NCI-H526 (cell line): ENCODE measurements around the gene CTSO.
A peak's percentile ranks its signal among the peaks of the same experiment; 100 is the strongest.

Experiments
- DNase-seq, 2 experiments: peaks; one replicate each; lab custom pipeline; 2025; lab: John Stamatoyannopoulos, UW

The CTSO gene, protein sequence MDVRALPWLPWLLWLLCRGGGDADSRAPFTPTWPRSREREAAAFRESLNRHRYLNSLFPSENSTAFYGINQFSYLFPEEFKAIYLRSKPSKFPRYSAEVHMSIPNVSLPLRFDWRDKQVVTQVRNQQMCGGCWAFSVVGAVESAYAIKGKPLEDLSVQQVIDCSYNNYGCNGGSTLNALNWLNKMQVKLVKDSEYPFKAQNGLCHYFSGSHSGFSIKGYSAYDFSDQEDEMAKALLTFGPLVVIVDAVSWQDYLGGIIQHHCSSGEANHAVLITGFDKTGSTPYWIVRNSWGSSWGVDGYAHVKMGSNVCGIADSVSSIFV

DNA sequence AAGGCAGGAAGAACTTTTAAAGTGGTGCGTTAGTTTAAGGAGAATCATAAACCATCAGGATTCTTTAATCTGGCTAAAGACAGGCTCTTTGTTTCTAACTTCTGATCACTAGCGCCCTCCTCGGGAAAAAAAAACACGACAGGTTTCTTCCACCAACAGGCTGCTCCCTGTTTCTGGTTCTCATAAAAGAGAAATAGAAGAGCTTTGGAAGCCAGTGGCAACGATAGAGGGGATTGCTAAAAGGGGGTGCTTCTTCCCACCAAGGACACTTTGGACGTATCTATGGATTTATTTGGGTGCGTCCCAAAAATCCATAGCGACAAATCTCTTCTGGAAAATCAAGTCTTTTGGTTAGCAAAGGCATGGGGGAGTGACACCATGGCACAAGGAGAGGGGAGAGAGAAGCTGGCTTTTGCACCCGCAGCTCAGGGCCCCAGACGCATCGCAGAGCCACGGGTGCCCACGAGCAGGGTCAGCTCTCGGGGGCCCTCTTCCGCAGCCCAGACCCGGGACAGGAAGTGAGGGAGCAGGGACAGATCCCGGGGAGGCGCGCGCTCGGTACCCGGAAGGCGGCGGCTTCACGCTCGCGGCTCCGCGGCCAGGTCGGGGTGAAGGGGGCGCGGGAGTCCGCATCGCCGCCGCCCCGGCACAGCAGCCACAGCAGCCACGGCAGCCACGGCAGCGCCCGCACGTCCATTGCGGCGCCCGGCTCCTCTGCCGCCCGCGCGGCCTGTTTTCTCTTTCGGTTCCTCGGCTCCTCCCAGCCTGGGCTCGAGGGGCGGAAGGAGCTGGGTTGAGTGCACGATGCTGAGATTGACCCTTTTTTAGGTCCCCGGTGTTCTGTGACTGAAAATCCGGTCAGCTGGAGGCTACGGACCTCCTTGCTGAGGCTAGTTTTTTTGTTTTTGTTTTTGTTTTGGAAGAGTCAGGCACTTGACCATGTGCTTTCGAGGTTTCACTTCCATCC lies at the start of gene CTSO:
TSS of gene CTSO (minus strand) at position 716 of the 967 bp plus-strand sequence. CDS start at position 697, 19 bp downstream.
- DNase-seq = peak; percentile 17 to 67

DNA sequence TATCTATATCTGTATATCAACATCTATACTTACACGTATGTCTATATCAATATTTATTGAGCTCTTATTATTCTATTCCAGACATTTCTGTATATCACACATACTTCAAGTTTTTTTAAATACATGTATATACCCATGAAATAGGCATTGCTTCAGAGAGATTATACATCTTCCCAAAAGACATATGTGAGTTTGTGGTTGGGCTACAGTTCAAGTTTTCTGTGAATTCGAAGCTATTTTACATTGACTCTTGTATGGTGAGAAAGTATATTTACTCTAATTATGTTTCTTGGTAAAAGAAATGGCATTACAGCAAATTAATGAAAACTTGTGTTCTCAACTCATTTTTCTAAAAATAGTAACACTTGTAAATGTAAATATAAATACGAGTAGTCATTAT lies 46.8 kb upstream of the CTSO start:
- DNase-seq = no peak

DNA sequence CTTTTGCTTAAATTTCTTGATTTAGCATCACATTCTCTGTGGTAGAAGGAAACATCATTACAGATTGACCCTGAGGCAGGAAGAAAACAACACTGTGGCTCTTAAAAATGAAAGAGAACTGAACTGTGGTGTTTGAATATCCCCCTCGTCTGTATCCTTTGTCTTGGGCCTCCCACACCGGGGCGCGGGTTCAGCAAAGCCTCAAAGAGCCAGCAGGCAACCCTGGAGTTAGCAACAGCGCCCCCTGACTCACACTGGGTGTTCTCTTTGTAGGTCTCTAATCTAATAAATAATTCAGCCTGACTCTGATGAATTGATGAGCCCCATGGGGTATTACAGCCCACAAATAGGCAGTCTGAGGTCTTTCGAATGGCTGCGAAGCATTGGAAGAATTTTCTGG lies 46.1 kb upstream of the CTSO start:
- peak in 1 of 2 experiments; percentile 4 for DNase-seq

DNA sequence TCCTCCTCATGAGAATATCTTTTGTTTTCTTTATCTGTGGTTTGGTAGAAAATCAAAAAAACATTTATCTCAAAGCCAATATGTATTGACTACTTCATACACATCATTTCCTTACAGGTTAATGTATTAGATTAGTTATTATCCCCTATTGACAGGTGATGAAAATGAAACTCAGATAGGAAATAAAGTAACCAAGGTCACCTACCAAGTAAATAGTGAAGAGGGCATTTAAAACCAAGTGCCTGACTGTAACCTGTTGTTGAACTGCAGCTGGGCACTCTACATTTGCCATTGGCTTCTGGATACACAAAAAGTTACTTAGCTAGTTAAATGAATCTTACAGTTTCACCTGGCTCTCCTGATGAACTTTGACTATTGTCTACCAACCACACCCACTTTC lies 41.4 kb upstream of the CTSO start:
- DNase-seq = no peak

DNA sequence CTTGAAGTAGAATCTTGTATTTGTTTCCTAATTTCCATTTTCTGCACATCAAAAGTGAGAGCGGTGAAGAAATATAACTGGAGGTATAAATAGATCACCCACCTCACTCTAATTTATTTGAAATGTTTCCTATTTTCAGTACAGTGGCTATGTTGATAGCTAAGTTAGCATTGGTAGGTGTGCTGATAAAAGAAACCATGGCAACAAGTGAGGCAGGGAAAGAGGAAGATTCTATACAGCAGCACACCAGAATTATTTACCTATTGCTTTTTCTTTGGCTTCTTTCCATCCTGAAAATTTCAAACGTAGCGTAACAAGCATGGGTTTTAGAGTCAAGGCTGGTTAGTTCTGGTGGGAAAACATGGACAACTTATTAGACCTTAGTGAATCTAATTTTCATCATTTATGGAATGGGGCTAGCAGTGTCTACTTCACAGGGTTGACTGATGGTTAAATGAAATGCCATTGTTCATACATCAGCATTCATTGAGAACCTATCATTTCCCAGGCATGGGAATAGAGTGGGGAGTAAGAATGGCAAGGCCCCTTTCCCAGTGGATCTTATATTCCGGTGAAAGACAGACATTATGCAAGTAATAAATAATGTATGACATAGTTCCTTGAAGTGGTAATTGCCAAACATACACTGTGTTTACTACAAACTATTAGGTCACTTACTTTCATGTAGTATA lies 30.6 kb upstream of the CTSO start:
- no peak for DNase-seq

DNA sequence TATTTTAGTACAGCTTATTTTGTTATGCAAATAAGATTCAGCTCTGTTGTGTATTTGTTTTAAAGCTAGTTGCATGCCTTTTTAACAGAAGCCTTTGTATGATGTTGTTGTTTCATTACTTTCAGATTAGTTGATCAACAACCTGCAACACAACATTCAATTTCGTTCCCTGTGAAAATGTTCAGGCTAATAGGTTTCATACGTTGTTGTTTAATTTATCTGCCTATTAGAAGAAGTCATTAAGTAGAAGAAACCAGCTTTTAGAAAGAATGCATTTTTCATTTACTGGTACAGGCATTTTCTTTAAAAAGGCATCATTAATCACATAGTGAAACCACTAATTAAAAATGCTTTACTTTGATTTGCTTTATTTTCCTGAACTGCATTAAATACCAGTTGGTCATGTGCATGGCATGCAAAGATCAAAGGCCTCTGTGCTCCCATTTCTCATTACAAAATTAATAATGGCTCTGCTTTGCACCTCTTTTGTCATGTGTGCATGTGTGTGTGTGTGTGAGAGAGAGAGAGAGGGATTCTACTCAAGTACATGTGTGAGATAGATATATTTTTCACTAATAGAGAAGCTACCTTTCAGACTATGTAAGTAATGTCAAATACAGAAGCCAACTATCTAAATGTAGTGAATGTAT lies 29.2 kb upstream of the CTSO start:
- no peak for DNase-seq

DNA sequence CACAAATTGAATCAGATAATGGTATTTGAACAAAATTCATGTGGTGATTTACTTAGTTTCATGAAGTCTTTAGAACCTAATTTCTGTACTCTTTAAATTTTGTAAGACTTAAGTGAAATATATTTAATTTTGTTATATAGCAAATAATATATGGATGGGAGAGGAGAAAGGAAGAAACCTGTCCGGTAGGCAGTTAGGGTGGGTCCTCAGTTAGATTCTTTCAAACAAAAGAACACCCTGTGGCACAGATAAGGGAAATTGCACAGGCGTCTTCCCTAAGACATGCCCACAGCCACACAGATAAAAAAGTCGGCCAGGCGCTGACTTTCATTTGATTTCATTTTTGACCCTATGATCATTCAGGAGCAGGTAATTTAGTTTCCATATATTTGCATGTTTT lies 25.1 kb upstream of the CTSO start:
- no peak for DNase-seq

DNA sequence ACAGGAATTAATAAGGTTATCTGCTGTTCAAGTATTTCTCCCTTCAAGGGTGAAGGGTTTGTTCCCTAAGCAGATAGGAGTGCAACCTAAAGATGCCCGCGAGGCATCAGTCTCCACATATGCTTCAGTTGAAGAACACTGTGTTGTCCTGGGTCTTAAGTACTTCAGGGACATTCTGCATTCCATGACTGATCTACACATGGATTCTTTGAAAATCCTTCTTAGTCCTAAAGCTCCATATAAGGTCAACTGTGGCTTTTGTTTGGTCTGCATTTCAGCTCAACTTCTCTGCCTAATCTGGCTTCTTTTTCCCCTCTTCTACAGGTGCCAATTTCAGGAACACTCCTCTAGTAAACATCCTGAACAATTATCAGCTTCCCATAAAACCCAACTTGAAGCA lies 21.8 kb upstream of the CTSO start:
- DNase-seq = no peak

DNA sequence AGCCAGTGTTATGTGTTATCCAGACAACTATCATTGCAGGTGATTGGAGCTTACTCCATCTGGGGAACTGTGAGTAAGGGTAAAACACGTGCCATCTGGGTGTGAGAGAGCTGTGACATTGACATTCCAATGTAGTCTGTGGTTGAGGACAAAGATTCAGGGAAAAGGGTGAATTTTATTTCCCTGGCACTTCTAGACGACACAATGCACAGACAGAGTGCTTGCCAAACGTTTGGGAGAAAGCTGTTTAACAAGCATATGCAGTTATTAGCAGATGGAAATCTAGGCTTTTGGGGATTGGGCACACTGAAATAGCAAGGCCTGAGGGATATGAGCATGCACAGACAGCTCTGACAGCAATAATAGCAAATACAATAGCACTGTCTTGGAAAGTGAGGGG lies 21.3 kb upstream of the CTSO start:
- DNase-seq = no peak

DNA sequence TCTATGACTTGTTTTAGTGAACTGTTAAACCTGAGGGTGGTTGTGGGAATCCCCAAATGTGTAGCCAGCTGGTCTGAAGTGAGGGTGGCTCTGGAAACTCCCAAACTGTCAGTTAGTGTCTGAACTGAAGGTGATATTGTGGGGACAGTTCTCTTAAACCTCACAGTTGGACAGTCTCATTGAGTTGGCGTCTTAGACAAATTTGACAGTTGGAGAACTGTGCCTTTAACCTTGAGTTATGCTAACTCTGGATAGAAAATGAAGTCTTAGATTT lies 20.7 kb upstream of the CTSO start:
- no peak for DNase-seq

DNA sequence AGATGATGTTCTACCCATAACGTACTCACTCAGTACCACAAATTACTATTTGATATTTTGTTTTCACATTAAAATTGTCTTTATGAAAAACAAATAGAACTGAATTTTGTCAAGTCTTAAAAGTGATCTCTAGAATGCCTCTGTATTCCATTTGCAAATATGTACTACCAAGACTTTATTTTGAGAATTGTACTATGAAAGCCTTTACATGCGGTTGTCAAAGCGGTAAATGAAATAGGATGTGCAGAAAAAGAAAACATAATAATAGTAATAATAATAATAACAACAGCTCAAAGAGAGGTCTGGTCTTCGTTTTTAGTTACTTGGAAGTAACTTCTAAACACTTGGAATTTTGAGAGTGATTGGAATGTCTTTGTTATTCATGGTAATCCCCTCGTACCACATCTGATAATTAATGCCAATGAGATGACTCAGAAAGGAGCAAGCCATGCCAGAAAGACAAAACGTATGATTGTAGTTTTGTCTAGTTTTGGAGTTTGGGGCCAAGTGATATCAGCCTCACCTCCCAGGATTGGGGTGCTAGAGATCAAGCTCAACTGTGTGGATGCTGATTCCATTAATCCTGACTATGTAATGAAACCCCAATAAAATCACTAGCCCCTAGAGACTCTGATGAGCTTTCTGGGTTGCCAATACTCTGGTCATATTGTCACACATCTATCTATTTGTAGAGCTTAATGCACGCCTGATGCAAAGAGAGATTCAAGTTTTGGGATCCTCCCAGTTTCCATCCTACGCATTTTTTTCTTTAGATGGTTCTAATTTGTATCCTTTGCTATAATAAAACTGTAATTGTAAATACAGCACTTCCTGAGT lies 20.2 kb upstream of the CTSO start:
- no peak for DNase-seq

DNA sequence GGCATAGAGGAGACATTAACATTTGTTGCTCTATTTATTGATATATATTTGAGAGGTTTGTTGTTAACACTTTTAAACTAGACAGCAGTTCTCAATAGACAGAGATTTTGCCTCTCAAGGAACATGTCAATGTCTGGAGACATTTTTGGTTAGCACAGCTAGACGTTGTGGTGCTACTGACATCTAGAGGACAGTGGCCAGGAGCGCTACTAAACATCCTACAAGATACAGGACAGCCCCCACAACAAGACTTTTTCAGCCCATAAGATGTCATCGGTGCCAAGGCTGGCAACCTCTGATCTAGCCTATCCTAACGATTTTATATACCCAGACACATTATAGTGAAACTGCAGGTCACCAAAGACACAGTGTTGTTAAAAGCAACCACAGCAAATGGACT lies 18.4 kb upstream of the CTSO start:
- DNase-seq = no peak

DNA sequence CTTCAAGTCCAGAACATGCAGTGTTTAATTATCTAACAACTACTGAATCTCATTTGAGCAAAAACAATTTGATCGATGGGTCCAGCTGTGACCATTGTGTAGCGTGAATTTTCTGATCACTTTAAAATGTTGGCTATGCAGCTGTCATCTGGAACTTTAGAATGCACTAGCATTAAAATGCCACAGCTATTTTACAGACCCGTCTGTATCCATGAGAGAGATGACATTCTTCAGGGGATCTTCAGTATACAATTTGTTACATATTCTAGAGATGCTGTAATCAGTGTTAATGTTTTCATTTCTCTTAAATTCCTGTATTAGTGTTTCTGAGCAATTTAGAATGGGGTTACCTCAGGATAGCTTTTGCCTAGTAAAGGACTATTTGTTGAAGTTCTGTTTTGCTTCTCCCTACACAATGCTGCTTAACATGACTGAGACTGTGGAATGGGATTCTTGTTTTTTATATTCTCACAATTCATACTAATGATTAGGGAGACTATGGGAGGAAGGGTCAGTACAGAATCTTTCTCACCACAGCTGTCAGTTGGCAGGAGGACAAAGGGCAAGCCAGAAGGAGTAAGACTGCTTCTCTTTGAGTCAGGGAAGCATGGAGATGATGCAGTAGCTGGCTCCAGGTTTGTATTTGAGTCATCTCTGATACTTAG lies 13.2 kb upstream of the CTSO start:
- no peak for DNase-seq

DNA sequence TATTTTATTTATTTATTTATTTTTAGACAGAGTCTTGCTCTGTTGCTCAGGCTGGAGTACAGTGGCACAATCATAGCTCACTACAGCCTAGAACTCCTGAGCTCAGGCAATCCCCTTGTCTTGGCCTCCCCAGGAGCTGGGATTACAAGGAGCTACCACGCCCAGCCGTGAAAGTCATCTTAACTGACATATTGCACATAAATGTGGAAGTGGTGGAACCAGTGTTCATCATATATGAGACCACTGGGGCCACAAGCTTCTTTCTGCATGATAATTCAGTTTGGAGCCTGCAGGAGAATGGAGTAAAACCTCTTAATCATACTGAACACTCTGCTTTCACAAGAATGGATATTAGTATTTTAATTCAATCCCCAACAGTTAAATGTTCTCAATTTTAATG lies 12.5 kb upstream of the CTSO start:
- no peak for DNase-seq

DNA sequence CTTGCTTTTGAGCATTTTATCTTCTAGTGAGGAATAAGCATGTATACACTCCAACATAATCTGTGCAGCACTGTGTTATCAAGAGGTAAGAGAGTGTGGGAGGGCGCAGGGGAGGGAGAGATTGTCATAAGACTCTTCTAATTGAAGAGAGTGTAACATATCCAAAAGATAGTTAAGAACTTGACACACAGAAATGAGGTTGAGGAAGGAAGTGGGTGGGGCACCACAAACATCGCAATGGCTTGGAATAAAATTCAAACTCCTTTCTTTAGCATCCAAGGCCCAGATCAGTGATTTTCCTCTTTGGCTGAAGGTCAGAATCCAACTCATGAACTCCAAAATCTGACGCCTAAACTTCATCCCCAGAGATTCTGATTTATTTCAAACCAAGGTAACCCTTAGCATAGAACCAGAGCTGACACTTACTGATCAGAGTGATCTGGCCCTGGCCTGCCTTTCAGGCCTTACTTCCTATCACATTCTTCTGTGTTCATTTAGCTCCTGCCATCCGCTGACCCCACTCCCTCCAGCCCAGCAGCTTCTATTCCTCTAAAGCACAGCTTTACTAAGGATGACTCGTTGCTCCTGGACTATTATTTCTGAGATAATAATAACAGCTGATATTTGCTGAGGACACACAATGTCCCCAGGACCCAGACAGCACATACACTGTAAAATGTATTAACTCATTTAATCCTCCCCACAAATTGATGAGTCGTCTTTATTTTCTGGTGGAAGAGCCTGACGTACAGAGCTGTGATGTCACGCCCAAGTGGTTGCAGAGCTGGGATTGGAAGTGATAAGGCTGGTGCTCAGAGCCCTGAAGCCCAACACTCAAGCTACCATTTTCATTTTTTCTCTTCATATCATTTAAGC lies 10.6 kb upstream of the CTSO start:
- no peak for DNase-seq

DNA sequence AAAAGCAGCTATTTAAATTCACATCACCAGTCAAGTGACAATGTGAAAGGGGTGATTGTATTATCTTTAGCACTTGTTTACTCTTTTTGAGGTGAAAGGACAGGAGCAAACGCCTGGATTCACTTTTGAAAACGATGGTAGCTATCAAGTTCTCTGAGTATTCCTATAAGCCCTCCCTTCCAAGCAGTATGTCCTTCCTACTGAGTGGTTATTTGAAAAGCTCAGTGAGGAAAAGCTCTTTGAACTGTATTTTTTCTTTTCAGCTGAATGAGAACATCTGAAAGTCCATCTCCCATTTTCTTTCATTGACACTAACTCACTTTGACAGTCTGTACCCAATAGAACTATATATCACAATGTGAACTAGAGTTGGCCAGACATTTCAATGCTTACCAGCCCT lies 9.1 kb upstream of the CTSO start:
- DNase-seq = no peak

DNA sequence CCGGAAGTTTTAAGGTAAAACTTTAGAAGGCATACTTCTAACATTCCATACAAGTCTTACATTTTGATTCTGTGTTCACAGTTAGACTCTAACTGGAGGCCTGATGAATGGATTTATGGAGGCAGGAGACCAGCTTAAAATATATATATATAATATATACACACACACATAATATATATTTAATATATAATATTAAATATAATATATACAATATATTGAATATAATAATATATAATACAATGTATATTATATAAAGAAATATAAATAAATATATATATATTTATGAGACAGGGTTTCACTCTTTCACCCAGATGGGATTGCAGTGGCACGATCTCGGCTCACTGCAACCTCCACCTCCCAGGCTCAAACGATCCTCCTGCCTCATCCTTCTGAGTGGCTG lies 7.9 kb upstream of the CTSO start:
- DNase-seq = no peak

DNA sequence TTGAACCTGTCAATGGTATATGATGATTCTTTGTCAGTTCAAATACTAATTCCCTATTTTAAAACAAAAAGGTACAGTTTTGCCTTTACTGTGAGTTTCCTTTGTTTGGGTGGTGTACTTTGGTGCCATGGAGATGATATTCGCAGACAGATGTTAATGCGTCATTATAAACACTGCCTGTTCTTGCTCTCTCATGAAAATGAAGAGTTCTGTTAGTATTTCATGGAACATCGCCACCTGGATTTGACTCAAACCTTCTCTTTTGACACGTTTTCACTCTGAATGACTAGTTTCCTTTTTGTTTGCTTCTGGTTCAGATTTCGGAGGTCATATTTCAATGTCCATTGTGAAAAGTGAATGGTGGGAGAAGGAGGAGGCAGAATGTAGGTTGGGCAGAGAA lies 6.9 kb upstream of the CTSO start:
- DNase-seq = no peak

DNA sequence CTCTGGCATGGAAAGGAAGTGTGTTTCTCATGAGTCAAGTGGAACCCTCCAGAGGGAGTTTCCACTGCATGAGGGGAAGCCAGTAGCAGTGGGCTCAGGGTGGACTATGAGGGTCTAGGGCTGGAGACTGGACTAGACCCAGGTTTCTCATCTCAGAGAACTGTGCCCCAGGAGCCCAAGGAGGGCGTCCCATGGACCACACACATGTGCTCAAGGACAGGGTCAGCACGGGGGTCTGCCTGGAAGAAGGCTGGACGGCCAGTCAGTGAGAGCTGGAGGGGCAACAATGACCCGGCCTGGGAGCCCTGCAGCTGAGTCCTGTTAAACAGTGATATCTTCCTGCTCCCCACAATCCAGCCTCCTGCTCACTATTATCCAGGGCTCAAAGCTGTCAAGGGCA lies 5.8 kb upstream of the CTSO start:
- no peak for DNase-seq

DNA sequence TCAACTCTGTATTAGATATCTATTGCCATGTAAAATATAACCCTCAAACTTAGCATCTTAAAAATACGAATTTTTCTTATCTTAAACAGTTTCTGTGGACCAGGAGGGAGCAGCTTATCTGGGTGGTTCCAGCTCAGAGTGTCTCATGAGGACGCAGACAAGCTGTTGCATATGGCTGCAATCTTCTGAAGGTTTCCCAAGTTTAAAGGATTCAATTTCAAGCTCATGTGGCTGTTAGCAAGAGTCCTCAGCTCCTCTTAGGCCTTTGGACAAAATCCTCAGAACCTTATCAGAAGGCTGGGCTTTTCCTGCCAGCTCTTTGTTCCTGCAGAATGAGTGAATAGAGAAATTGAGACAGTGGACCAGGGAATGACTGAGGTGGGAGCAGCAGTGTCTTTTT lies 2.8 kb upstream of the CTSO start:
- no peak for DNase-seq
